GM18868 (cell line): Measurements from ENCODE around the gene TNIK.
A peak's percentile ranks its signal among the peaks of the same experiment; 100 is the strongest.
"Not testable (repeated sequence)": the region's sequence is repeated elsewhere in the genome, so short reads cannot be mapped to it uniquely, and the experiment has no call there.

Experiments used
- ATAC-seq: cut with Tn5 transposase; IDR thresholded peaks from one replicate; pipeline ENCODE4 v1.9.1; 2021; ENCODE audit warnings: mild to moderate bottlenecking, moderate library complexity; ENCODE audit not compliant: unreplicated experiment

TNIK gene

GRCh38 chr3:171262431-171262830, 197.8 kb downstream of the TNIK start:
- no peak for ATAC-seq

GRCh38 chr3:171261487-171261886, 198.7 kb downstream of the TNIK start:
- ATAC-seq, result no peak

- no peak for ATAC-seq
These were observed 199.3 kb downstream of the TNIK start for GRCh38 chr3:171260899-171261298.

GRCh38 chr3:171260466-171260865, 199.7 kb downstream of the TNIK start:
- no peak for ATAC-seq

GRCh38 chr3:171258316-171258715, 201.9 kb downstream of the TNIK start:
- ATAC-seq, result no peak

GRCh38 chr3:171257251-171258203, 202.7 kb downstream of the TNIK start:
- ATAC-seq, result no peak

GRCh38 chr3:171256445-171257250, 203.6 kb downstream of the TNIK start:
- ATAC-seq, result no peak

- peak; percentile 82 for ATAC-seq
These were observed 204.9 kb downstream of the TNIK start for GRCh38 chr3:171255236-171255806.

GRCh38 chr3:171254315-171254714, 205.9 kb downstream of the TNIK start:
- ATAC-seq, result no peak

GRCh38 chr3:171251835-171252234, 208.4 kb downstream of the TNIK start:
- no peak for ATAC-seq

GRCh38 chr3:171250444-171250843, 209.8 kb downstream of the TNIK start:
- no peak for ATAC-seq

- ATAC-seq, result peak; percentile 19
These were observed 211.0 kb downstream of the TNIK start for GRCh38 chr3:171249245-171249644.

- ATAC-seq, result peak; percentile 92
These were observed 211.6 kb downstream of the TNIK start for GRCh38 chr3:171248426-171249111.

- no peak for ATAC-seq
These were observed 214.1 kb downstream of the TNIK start for GRCh38 chr3:171245796-171246765.

GRCh38 chr3:171242951-171243350, 217.3 kb downstream of the TNIK start:
- no peak for ATAC-seq

GRCh38 chr3:171242170-171242569, 218.0 kb downstream of the TNIK start:
- no peak for ATAC-seq

- ATAC-seq, result not testable (repeated sequence)
These were observed 218.6 kb downstream of the TNIK start for GRCh38 chr3:171241655-171242054.

- no peak for ATAC-seq
These were observed 219.7 kb downstream of the TNIK start for GRCh38 chr3:171240504-171240835.

GRCh38 chr3:171239757-171240503, 220.3 kb downstream of the TNIK start:
- no peak for ATAC-seq
